Smooth muscle cell (in vitro differentiated cells): ENCODE results near the gene SGTB. TPM values are rescaled to one million over a fixed set of nuclear protein-coding genes. Genes with fewer than 3 reads are reported as not detected.
"Not testable (repeated sequence)": the region's sequence is repeated elsewhere in the genome, so short reads cannot be mapped to it uniquely, and the experiment has no call there.

ENCODE experiments used
- DNase-seq: peaks from one replicate; lab custom pipeline; 2025; ENCODE audit not compliant: unreplicated experiment; lab: John Stamatoyannopoulos, UW
- H2AFZ ChIP-seq: fragments of 200-600 bp; sonication (generic); 2 replicates; pipeline ENCODE4 v1.6.0; 2016; ENCODE audit warnings: antibody characterized with exemption, low read depth, mild to moderate bottlenecking
- H3F3A ChIP-seq: fragments of 200-600 bp; sonication (generic); 2 replicates; pipeline ENCODE4 v1.6.0; 2017; ENCODE audit warnings: antibody characterized with exemption, low read depth
- H3K27ac ChIP-seq: fragments of 200-600 bp; sonication (generic); 2 replicates; pipeline ENCODE4 v1.5.1; 2016; ENCODE audit warnings: low read depth, mild to moderate bottlenecking
- H3K27me3 ChIP-seq: fragments of 200-600 bp; sonication (generic); 2 replicates; pipeline ENCODE4 v1.6.1; 2016; ENCODE audit warnings: low read depth, mild to moderate bottlenecking
- H3K36me3 ChIP-seq: fragments of 200-600 bp; sonication (generic); 2 replicates; pipeline ENCODE4 v1.5.1; 2016; ENCODE audit warnings: low read depth
- H3K4me1 ChIP-seq: fragments of 200-600 bp; sonication (generic); 2 replicates; pipeline ENCODE4 v1.5.1; 2016; ENCODE audit warnings: low read depth
- H3K4me2 ChIP-seq: fragments of 200-600 bp; sonication (generic); 2 replicates; pipeline ENCODE4 v1.6.0; 2016; ENCODE audit warnings: mild to moderate bottlenecking
- H3K4me3 ChIP-seq: fragments of 200-600 bp; sonication (generic); 2 replicates; pipeline ENCODE4 v1.5.1; 2016; ENCODE audit warnings: mild to moderate bottlenecking
- H3K79me2 ChIP-seq: fragments of 200-600 bp; sonication (generic); 2 replicates; pipeline ENCODE4 v1.6.0; 2016; ENCODE audit warnings: low read depth, mild to moderate bottlenecking
- H3K9ac ChIP-seq: fragments of 200-600 bp; sonication (generic); 2 replicates; pipeline ENCODE4 v1.6.0; 2016; ENCODE audit warnings: low read depth
- H3K9me3 ChIP-seq: fragments of 200-600 bp; sonication (generic); replicated peaks from 2 replicates; pipeline ENCODE4 v1.5.1; 2016; ENCODE audit warnings: low read depth
- H4K20me1 ChIP-seq: fragments of 200-600 bp; sonication (generic); 2 replicates; pipeline ENCODE4 v1.6.0; 2016; ENCODE audit warnings: low read depth
- CTCF ChIP-seq: fragments of 200-600 bp; sonication (generic); IDR thresholded peaks from 2 replicates; pipeline ENCODE4 v1.5.1; 2017; ENCODE audit warnings: borderline replicate concordance, mild to moderate bottlenecking, antibody characterized with exemption; ENCODE audit not compliant: insufficient read depth, poor library complexity, severe bottlenecking
- WGBS: methylation state at CpG from one replicate; pipeline ENCODE4 v1.1.7; 2016; ENCODE audit warnings: low lambda C conversion rate; 5-methylcytosine and 5-hydroxymethylcytosine counted together
- polyA plus RNA-seq: library from polyadenylated mRNA; unstranded; fragments of >200 nt; fragmentation: Nextera tagmentation; extraction: Ambion mirVana; gene quantifications from 2 replicates; pipeline ENCODE4 v1.2.1, GENCODE V29; 2016
- total RNA-seq: library from RNA; depleted of rRNA; stranded (reverse); fragments of >200 nt; gene quantifications from 2 replicates; pipeline ENCODE4 v1.2.3, GENCODE V29; 2014

SGTB gene
- total and polyA plus RNA-seq, 2 experiments from 2014 or later, result 5.3 to 12.8 TPM

DNA sequence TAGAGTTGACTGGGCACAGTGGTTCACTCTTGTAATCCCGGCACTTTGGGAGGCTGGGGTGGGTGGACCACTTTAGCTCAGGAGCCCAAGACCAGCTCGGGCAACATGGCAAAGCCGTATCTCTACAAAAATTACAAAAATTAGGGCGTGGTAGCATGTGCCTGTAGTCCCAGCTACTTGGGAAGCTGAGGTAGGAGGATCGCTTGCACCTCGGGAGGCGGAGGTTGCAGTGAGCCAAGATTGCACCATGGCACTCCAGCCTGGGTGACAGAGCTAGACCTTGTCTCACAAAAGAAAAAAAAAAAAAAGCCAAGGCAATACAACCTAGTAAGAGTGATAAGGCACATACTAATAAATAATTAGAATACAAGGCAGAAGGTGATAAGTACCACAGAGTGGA, 15.9 kb upstream of the SGTB start:
- Histone ChIP-seq H3K4me1 (no peaks in the 10 kb centered on the region), H3K36me3 (no peaks in the 10 kb centered on the region), H3K27me3 (no peaks in the 10 kb centered on the region), H3K9me3 (no peaks in the 10 kb centered on the region), H3K4me2 (no peak overlapping the region), H3F3A (peaks cover 6% of the 10 kb centered on the region), H3K9ac (no peak overlapping the region), H4K20me1 (peaks cover 42% of the 10 kb centered on the region), H3K79me2 (peaks cover 61% of the 10 kb centered on the region), H3K4me3 (no peak overlapping the region), H3K27ac (no peak overlapping the region), H2AFZ (no peak overlapping the region)
- no peak for TF ChIP-seq CTCF
- no peak for DNase-seq
- WGBS, result 96% methylated on average over 7 of the region's 7 CpGs

GRCh38 chr5:65736011-65736410, 14.1 kb upstream of the SGTB start:
- Histone ChIP-seq H3K9me3 (no peaks in the 10 kb centered on the region), H3K27me3 (no peaks in the 10 kb centered on the region), H3K27ac (no peak overlapping the region), H3K36me3 (no peaks in the 10 kb centered on the region), H3K9ac (no peak overlapping the region), H3K4me3 (no peak overlapping the region), H3F3A (no peaks in the 10 kb centered on the region), H4K20me1 (peaks cover 45% of the 10 kb centered on the region), H2AFZ (no peak overlapping the region), H3K79me2 (peaks cover 71% of the 10 kb centered on the region), H3K4me2 (no peak overlapping the region), H3K4me1 (no peaks in the 10 kb centered on the region)
- no peak for DNase-seq
- 96% methylated on average over 1 of the region's 1 CpG for WGBS
- TF ChIP-seq CTCF, result no peak

DNA sequence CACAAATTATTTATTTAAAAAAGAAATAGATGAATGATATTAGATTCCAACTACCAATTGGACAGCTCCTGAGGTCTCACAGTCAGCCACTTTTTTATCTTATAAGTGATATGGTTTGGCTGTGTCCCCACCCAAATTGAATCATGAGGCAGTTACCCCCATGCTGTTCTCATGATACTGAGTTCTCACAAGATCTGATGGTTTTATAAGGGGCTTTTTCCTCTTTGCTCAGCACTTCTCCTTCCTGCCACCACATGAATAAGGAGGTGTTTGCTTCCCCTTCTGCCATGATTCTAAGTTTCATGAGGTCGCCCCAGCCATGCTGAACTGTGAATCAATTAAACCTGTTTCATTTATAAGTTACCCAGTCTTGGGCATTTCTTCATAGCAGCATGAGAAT, 13.0 kb upstream of the SGTB start:
- no peaks in the 10 kb centered on the region for H3K4me1 ChIP-seq
- H3K36me3 ChIP-seq, result no peaks in the 10 kb centered on the region
- peaks cover 76% of the 10 kb centered on the region for H3K79me2 ChIP-seq
- no peak overlapping the region for H2AFZ ChIP-seq
- no peaks in the 10 kb centered on the region for H3K9me3 ChIP-seq
- no peak overlapping the region for H3K27ac ChIP-seq
- 95% methylated on average over 1 of the region's 1 CpG for WGBS
- peaks cover 53% of the 10 kb centered on the region for H4K20me1 ChIP-seq
- H3K4me3 ChIP-seq, result no peak overlapping the region
- H3K27me3 ChIP-seq, result no peaks in the 10 kb centered on the region
- H3K4me2 ChIP-seq, result no peak overlapping the region
- no peak for TF ChIP-seq CTCF
- no peaks in the 10 kb centered on the region for H3F3A ChIP-seq
- DNase-seq, result no peak
- H3K9ac ChIP-seq, result no peak overlapping the region

DNA sequence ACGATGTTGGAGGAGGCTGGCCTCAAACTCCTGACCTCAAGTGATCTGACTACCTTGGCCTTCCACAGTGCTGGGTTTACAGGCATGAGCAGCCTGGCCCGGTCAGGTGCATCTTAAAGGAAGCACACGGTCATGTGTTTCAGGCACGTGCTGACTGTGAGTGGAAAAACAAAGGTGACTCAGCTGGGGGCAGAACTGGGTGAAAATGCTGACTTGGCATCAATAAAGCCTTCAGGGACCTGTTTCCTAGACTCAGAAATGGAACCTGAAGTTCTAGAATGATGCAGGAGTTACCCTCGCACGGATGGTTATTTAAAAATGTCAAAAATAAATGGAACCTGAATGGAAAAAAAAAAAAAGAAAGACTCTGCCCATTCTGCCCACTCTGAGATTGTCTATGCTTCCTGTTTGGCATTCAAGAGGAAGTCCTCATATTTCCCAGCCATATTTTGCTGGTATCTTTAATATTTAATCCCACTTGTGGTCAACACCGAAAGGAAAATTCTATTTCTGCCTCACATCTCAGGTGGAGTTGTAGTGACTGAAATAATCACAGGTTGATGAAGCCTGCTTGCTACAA, 12.4 kb upstream of the SGTB start:
- not testable (repeated sequence) for H3K4me2 ChIP-seq
- peaks cover 76% of the 10 kb centered on the region for H3K79me2 ChIP-seq

DNA sequence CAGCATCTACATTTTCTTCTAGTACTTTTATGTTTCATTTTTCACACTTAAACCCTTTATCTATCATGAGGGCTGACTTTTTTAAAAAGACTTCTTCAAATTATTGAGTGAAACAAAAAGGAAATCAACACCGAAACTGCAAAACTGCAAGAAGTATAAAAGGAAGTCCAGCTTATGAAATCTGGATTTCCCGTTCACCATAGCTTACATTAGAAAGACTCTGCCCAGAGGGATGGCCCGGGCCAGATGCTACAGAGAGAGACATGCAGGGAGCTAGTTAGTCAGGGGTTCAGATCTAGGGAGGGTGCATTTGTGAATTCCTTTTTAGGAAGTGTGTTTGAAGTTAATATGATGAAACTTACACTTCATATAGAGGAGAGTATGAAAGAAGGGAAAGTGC, 10.1 kb upstream of the SGTB start:
- not testable (repeated sequence) for H3K27me3 ChIP-seq, H3K27ac ChIP-seq, H3K4me2 ChIP-seq, H3K4me1 ChIP-seq, H2AFZ ChIP-seq, H3F3A ChIP-seq, H3K9me3 ChIP-seq, DNase-seq, H3K36me3 ChIP-seq, H3K9ac ChIP-seq, H3K4me3 ChIP-seq
- H3K79me2 ChIP-seq, result peaks cover 77% of the 10 kb centered on the region
- H4K20me1 ChIP-seq, result peaks cover 71% of the 10 kb centered on the region
- WGBS, result 95% methylated on average over 3 of the region's 3 CpGs

More for the DNA sequence above, 12.4 kb upstream of the SGTB start:
- H3K9me3 ChIP-seq, H3K4me3 ChIP-seq, H3F3A ChIP-seq, H3K4me1 ChIP-seq, H3K27ac ChIP-seq, H3K27me3 ChIP-seq, H2AFZ ChIP-seq, H3K9ac ChIP-seq, H3K36me3 ChIP-seq, DNase-seq: not testable (repeated sequence)
- H4K20me1 ChIP-seq, result peaks cover 59% of the 10 kb centered on the region
- WGBS, result 82% methylated on average over 7 of the region's 7 CpGs
